OCI-LY1 (cell line): Measurements from ENCODE around the gene HSBP1L1.

Source experiments
- H2AFZ ChIP-seq: fragments of 200-600 bp; sonication (generic), shearing (Covaris generic); 2 replicates; pipeline ENCODE4 v1.6.0; 2014; ENCODE audit warnings: antibody characterized with exemption, mild to moderate bottlenecking, low read length
- H3F3A ChIP-seq: fragments of 200-600 bp; sonication (generic), shearing (Covaris generic); 2 replicates; pipeline ENCODE4 v1.6.0; 2014; ENCODE audit warnings: mild to moderate bottlenecking, antibody characterized with exemption, low read length, moderate library complexity; ENCODE audit not compliant: insufficient read depth
- H3K27ac ChIP-seq: fragments of 200-600 bp; sonication (generic); 2 replicates; pipeline ENCODE4 v1.5.1; 2014; ENCODE audit warnings: low read length, mixed run types, mild to moderate bottlenecking, low read depth; ENCODE audit not compliant: poor library complexity, severe bottlenecking
- H3K27me3 ChIP-seq: fragments of 200-600 bp; sonication (generic); 2 replicates; pipeline ENCODE4 v1.6.0; 2014; ENCODE audit warnings: antibody characterized with exemption, mild to moderate bottlenecking, low read length, moderate library complexity; ENCODE audit not compliant: insufficient read depth
- H3K36me3 ChIP-seq: fragments of 200-600 bp; sonication (generic); 2 replicates; pipeline ENCODE4 v1.6.1; 2014; ENCODE audit warnings: mild to moderate bottlenecking, antibody characterized with exemption, low read length, moderate library complexity, mixed read lengths; ENCODE audit not compliant: insufficient read depth
- H3K4me1 ChIP-seq: fragments of 200-600 bp; sonication (generic); 2 replicates; pipeline ENCODE4 v1.5.1; 2014; ENCODE audit warnings: mild to moderate bottlenecking, low read length, moderate library complexity; ENCODE audit not compliant: insufficient read depth, severe bottlenecking
- H3K4me2 ChIP-seq: fragments of 200-600 bp; sonication (generic), shearing (Covaris generic); 2 replicates; pipeline ENCODE4 v1.6.1; 2014; ENCODE audit warnings: low read length
- H3K4me3 ChIP-seq: fragments of 200-600 bp; sonication (generic); 2 replicates; pipeline ENCODE4 v1.5.1; 2014; ENCODE audit warnings: low read length, low read depth, mild to moderate bottlenecking, mixed read lengths; ENCODE audit not compliant: poor library complexity, severe bottlenecking
- H3K79me2 ChIP-seq: fragments of 200-600 bp; shearing (Covaris generic); 2 replicates; pipeline ENCODE4 v1.6.1; 2016; ENCODE audit warnings: mixed run types, low read length, mixed read lengths; ENCODE audit not compliant: insufficient read depth
- H3K9ac ChIP-seq: fragments of 200-600 bp; sonication (generic), shearing (Covaris generic); 2 replicates; pipeline ENCODE4 v1.6.1; 2014; ENCODE audit warnings: mild to moderate bottlenecking, low read length, mixed read lengths
- H3K9me2 ChIP-seq: fragments of 200-600 bp; sonication (generic), shearing (Covaris generic); 2 replicates; pipeline ENCODE4 v1.6.1; 2014; ENCODE audit warnings: low read depth, mild to moderate bottlenecking, low read length, mixed read lengths
- H3K9me3 ChIP-seq: fragments of 200-600 bp; shearing (Covaris generic); 2 replicates; pipeline ENCODE4 v1.6.1; 2014; ENCODE audit warnings: low read length, mixed read lengths
- H4K20me1 ChIP-seq: fragments of 200-600 bp; sonication (generic), shearing (Covaris generic); 2 replicates; pipeline ENCODE4 v1.6.0; 2016; ENCODE audit warnings: mild to moderate bottlenecking, low read length; ENCODE audit not compliant: insufficient read depth
- CTCF ChIP-seq: fragments of 200-600 bp; sonication (generic), shearing (Covaris generic); IDR thresholded peaks from 2 replicates; pipeline ENCODE4 v1.5.1; 2017; ENCODE audit warnings: mild to moderate bottlenecking, antibody characterized with exemption, low read length, moderate library complexity, mixed read lengths
- EZH2 ChIP-seq: fragments of 200-600 bp; sonication (generic), shearing (Covaris generic); IDR thresholded peaks from 2 replicates; pipeline ENCODE4 v1.8.0; 2017; ENCODE audit warnings: borderline replicate concordance, mixed run types, mild to moderate bottlenecking, antibody characterized with exemption, low read length, moderate library complexity, mixed read lengths

The HSBP1L1 gene

GRCh38 chr18:79972720-79973119, 8.3 kb downstream of the HSBP1L1 start:
- Histone ChIP-seq H2AFZ (no peak overlapping the region), H4K20me1 (no peaks in the 10 kb centered on the region), H3K4me3 (no peak overlapping the region), H3K79me2 (peaks cover 8% of the 10 kb centered on the region; the same call in 1 of the 2 replicates), H3K27ac (no peak overlapping the region), H3K4me1 (no peaks in the 10 kb centered on the region), H3K9me2 (no peaks in the 10 kb centered on the region), H3K27me3 (no peaks in the 10 kb centered on the region), H3K9me3 (no peaks in the 10 kb centered on the region), H3K9ac (no peak overlapping the region), H3K4me2 (no peak overlapping the region), H3F3A (peaks cover 3% of the 10 kb centered on the region; the same call in 1 of the 2 replicates), H3K36me3 (peaks cover 84% of the 10 kb centered on the region)
- no peak for TF ChIP-seq CTCF
- TF ChIP-seq EZH2, result no peak

GRCh38 chr18:79973517-79973916, 9.1 kb downstream of the HSBP1L1 start:
- no peaks in the 10 kb centered on the region for H3K9me3 ChIP-seq
- peaks cover 15% of the 10 kb centered on the region for H3K79me2 ChIP-seq
- no peaks in the 10 kb centered on the region for H4K20me1 ChIP-seq
- no peaks in the 10 kb centered on the region for H3K4me1 ChIP-seq
- no peak for TF ChIP-seq EZH2
- TF ChIP-seq CTCF, result no peak
- no peaks in the 10 kb centered on the region for H3K27me3 ChIP-seq
- no peak overlapping the region for H3K9ac ChIP-seq
- H3F3A ChIP-seq, result peaks cover 3% of the 10 kb centered on the region; the same call in 1 of the 2 replicates
- no peak overlapping the region for H3K4me3 ChIP-seq
- no peak overlapping the region for H3K27ac ChIP-seq
- H3K4me2 ChIP-seq, result no peak overlapping the region
- H2AFZ ChIP-seq, result no peak overlapping the region
- no peaks in the 10 kb centered on the region for H3K9me2 ChIP-seq
- H3K36me3 ChIP-seq, result peaks cover 78% of the 10 kb centered on the region

GRCh38 chr18:79974025-79974654, 9.7 kb downstream of the HSBP1L1 start:
- no peak overlapping the region for H3K4me3 ChIP-seq
- H3K4me2 ChIP-seq, result no peak overlapping the region
- peaks cover 82% of the 10 kb centered on the region for H3K36me3 ChIP-seq
- no peaks in the 10 kb centered on the region for H4K20me1 ChIP-seq
- no peaks in the 10 kb centered on the region for H3K9me2 ChIP-seq
- no peak overlapping the region for H2AFZ ChIP-seq
- no peaks in the 10 kb centered on the region for H3K27me3 ChIP-seq
- no peaks in the 10 kb centered on the region for H3K9me3 ChIP-seq
- no peak for TF ChIP-seq EZH2
- no peak for TF ChIP-seq CTCF
- H3K27ac ChIP-seq, result no peak overlapping the region
- H3K9ac ChIP-seq, result no peak overlapping the region
- H3F3A ChIP-seq, result peaks cover 3% of the 10 kb centered on the region; the same call in 1 of the 2 replicates
- H3K4me1 ChIP-seq, result no peaks in the 10 kb centered on the region
- H3K79me2 ChIP-seq, result peaks cover 22% of the 10 kb centered on the region
